Pons (tissue), 1 donor: ENCODE data around the gene PTPN20.

ENCODE experiments used
- DNase-seq: peaks from one replicate; pipeline ENCODE4 v3.0.0-alpha.2; 2016; ENCODE audit warnings: low spot score

PTPN20 gene

GRCh38 chr10:47049056-47049851 lies 138.0 kb downstream of the PTPN20 start:
- DNase-seq = no peak

DNA sequence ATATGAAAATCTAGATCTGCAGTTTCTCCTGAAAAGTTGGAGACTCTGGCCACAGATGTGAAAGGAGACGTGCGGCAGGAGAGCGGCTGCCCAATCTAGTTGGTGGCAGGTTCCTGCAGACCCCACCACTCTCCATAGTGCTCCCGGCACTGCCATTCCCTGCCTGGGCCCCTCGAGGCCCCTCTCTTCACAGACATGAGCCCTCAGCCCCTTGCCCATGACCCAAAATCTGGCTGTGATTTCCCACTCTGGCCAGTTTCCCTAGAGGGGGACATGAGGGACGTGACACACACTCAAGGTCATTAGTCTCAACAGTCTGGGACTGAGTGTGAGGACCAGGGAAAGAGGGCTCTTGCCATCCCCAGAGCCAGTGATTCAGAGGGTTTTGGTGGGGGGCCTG lies 138.7 kb downstream of the PTPN20 start:
- DNase-seq = no peak

- no peak for DNase-seq
These were observed 139.6 kb downstream of the PTPN20 start for GRCh38 chr10:47050618-47051455.

- no peak for DNase-seq
These were observed 140.6 kb downstream of the PTPN20 start for GRCh38 chr10:47051741-47052238.
